ENCODE measurements around the gene WDFY1.

GRCh38 chr2:223826995-223827394, 118.1 kb downstream of the WDFY1 start:
- TF ChIP-seq CTCF (IDR thresholded peaks at IDR 0.05) (no peak), POLR2A (IDR thresholded peaks at IDR 0.05) (no peak), POLR2AphosphoS5 (IDR thresholded peaks at IDR 0.05) (no peak)
